GM21423 (cell line): ENCODE measurements around the gene GADD45B.
"Not testable (repeated sequence)": the region's sequence is repeated elsewhere in the genome, so short reads cannot be mapped to it uniquely, and the experiment has no call there.

ENCODE experiments used
- ATAC-seq: cut with Tn5 transposase; IDR thresholded peaks from one replicate; pipeline ENCODE4 v1.9.1; 2021; ENCODE audit warnings: mild to moderate bottlenecking, moderate library complexity; ENCODE audit not compliant: unreplicated experiment

The GADD45B gene

DNA sequence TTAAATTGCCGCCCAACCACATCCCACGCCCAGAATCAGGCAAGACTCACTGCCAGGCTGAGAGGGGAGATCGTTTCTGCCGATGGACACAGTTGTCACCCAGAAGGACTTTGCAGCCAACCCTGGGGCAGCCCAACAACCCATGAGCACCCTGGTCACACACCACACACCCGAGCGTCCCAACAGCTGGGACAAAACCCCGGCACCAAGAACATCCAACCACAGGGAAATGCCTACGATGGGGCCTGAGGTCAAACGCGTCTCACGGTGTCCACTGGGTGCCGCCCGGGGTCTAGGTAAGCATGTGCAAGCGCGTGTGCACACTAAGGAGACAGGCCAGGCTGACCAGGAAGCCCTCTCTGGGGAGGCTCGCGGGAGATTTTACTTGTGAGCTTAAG is 32.1 kb upstream of the GADD45B start:
- ATAC-seq, result no peak

DNA sequence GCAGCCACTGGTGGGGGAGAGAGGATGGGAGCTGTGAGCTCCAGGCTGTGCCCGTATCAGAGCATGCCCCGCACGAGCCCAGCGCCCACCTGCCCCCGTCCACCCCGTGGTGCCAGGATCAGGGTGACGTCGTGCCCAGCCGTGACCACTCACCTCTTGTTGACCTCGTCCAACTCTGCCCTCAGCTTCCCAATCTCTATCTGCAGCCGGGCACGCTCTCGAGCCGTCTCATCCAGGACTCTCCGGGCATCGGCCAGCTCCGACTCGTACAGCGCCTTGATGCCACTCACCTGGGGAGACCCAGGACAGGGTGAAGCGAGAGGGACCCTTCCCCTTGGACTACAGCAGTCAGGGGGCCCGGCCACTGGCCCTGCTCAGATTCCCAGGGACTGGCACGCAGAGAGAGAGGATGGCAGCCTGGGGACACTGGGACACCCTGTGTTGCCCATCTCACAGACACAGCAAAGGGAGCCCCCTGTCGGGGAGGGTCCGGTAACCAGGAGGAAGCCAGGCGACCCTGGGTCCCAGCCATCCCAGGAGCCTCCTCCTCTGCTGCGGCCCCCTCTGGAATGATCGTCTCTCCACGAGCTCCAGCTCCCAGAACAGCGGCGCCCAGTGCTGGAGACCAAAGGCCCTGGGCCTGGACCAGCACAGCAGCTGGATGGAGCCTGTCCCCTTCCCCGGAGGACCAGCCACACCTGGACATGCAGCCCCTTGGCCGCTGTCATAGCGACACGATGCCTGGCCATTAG is 31.5 kb upstream of the GADD45B start:
- ATAC-seq, result no peak

GRCh38 chr19:2446381-2446780 is 29.5 kb upstream of the GADD45B start:
- peak; percentile 53 for ATAC-seq

DNA sequence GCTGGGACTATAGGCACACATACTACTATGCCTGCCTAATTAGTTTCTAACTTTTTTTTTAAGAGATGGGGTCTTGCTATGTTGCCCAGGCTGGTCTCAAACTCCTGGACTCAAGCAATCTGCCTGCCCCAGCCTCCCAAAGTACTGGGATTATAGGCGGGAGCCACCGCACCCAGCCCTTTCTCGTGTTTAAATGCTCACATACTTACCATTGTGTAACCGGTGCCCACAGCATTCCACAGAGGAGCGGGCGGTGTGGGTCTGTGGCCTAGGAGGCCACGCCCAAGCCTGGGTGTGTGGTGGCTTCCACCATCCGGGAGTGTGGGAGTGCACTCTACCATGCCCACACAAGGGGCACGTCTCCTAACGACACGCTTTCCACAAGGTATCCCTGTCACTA is 26.9 kb upstream of the GADD45B start:
- ATAC-seq, result no peak

DNA sequence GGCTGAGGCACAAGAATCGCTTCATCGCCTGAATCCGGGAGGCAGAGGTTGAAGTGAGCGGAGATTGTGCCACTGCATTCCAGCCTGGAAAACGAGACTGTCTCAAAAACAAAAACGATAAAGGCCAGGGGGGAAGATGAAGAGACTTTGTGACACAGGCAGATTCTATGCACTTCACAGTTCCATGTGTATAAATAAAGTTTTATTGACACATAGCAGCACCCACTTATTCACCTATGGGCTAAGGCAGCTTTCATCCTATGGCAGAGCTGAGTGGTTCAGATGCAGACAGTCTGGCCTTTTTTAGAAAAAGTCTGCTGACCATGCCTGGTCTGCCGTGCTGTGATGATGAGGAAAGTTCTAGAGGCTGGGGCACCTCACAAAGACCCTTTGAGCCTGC is 24.8 kb upstream of the GADD45B start:
- ATAC-seq, result no peak

DNA sequence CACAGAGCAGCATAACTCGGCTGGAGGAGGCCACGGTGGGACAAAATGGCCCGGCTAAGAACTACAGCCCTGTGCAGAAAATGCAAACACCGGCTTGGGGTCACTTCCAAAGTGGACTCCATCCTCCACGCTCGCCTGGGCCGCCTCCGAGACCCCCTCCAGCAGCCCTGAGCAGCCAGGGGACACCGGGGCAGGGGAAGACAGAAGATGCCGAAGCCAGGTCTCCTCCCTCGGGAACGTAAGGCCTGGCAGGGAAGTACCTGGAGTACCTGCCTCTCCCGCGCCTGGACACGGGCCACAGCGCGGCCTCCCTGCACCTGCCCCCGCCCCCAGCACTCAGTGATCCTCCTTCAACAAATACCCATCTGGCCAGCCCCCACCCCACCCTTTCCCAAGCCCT is 24.2 kb upstream of the GADD45B start:
- ATAC-seq, result no peak

- ATAC-seq, result no peak
Measured at GRCh38 chr19:2453431-2454025, 22.4 kb upstream of the GADD45B start.

DNA sequence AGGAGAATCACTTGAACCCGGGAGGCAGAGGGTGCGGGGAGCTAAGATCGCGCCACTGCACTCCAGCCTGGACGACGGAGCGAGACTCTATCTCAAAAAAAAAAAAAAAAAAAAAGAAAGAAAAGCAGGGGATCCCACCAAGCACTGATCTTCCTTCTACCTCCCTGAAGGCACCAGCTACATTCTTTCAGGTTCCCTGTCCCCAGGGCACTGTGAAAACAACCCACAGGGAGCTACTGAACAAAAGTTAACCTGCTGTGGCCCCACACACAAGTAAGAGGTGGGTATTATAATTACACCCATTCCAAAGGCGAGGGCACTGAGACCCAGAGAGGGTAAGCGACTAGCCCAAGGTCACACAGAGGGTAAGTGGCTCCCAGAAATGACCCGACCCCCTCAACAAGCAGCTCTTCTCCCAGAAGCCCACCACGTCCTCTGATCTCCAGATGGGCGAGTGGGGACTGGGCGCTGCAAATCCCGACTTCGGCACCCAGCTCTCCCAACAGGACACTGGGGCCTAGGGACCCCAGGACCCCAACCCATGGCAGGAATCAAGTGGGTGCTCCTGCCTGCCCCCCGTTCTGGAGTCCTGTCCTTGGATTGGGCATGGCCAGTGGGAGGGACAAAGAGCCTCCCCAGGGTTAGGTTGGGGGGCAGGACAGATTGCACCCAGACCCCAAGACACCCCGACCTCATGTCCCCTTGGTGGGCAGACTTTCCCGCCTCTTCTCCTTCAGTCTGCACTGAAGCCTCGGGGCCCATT is 21.5 kb upstream of the GADD45B start:
- ATAC-seq, result no peak

- no peak for ATAC-seq
Measured at GRCh38 chr19:2454962-2455850, 20.7 kb upstream of the GADD45B start.

DNA sequence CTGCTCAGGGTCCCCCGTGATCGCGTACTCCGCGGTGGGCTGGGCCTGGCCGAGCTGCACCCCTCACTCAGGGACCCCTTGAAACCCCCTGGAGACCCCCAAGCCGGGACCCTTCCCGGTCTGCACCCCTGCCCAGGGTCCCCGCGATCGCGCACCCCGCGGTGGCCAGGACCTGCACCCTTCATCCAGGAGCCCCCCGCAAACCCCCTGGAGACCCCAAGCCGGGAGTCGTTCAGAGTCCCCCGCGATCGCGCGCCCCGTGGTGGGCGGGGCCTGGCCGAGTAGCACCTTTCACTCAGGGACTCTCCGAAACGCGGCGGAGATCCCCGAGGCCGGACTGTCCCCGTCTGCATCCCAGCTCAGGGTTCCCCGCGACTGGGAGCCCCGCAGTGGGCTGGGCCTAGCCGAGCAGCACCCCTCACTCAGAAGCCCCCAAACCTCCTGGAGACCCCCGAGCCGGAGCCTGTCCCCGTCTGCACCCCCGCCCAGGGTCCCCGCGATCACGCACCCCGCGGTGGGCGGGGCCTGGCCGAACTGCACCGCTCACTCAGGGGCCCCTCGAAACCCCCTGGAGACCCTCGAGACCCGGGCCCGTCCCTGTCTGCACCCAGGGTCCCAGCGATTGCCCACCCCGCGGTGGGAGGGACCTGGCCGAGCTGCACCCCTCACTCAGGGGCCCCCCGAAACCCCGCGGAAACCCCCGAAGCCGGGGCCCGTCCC is 19.9 kb upstream of the GADD45B start:
- ATAC-seq, result peak; percentile 19

DNA sequence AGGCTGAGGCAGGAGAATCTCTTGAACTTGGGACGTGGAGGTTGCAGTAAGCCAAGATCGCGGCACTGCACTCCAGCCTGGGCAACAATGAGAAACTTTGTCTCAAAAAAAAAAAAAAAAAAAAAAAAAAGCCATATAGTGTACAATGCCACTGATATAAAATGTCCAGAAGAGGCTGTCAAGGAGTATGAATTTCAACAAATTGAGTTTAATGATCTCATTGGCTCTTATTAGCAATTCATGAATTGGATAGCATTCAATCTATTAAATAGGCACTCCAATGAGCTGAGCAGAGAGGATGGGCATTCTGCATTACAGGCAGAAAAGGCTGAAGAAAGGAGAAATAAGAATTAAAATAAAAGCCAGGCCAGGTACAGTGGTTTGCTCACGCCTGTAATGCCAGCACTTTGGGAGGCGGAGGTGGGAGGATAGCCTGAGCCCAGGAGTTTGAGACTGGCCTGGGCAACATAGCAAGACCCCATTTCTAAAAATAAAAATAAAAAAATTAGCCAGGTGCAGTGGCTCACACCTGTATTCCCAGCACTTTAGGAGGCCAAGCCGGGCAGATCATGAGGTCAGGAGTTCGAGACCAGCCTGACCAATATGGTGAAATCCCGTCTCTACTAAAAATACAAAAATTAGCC is 18.4 kb upstream of the GADD45B start:
- ATAC-seq, result no peak

DNA sequence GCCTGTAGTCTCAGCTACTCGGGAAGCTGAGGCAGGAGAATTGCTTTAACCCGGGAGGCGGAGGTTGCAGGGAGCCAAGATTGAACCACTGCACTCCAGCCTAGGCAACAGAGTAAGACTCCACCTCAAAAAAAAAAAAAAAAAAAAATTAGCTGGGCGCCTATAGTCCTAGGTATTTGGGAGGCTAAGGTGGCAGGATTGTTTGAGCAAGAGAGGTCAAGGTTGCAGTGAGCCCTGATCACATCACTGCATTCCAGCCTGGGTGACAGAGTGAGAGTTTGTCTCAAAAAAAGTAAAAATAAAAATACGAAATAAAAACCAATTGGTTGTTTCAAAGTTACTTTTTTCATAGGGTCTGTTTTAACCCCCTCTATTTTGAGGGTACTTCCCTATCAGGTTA is 17.9 kb upstream of the GADD45B start:
- ATAC-seq, result no peak

GRCh38 chr19:2458776-2459175 is 17.2 kb upstream of the GADD45B start:
- ATAC-seq, result not testable (repeated sequence)

DNA sequence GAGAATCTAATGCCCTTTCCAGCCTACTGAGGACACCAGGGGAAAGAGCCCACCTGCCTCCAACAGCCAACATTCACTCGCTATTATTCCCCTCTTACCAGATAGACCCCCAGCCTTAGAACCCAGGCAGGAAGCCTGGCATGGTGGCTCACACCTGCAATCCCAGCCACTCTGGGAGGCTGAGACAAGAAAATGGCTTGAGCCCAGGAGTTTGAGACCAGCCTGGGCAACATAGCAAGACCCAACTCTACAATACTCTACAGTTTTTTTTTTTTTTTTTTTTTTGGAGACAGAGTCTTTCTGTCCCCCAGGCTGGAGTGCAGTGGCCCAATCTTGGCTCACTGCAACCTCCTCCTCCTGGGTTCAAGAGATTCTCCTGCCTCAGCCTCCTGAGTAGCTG is 15.7 kb upstream of the GADD45B start:
- no peak for ATAC-seq

GRCh38 chr19:2461751-2462634 is 13.9 kb upstream of the GADD45B start:
- ATAC-seq, result no peak

GRCh38 chr19:2462635-2463421 is 13.1 kb upstream of the GADD45B start:
- no peak for ATAC-seq

- not testable (repeated sequence) for ATAC-seq
Measured at GRCh38 chr19:2463694-2464093, 12.2 kb upstream of the GADD45B start.

- no peak for ATAC-seq
Measured at GRCh38 chr19:2464389-2464788, 11.5 kb upstream of the GADD45B start.
